HG03342 (cell line): ENCODE results near the gene RBCK1.
"Not testable (repeated sequence)": the region's sequence is repeated elsewhere in the genome, so short reads cannot be mapped to it uniquely, and the experiment has no call there.

ENCODE experiments used
- ATAC-seq: cut with Tn5 transposase; IDR thresholded peaks from one replicate; pipeline ENCODE4 v1.9.1; 2021; ENCODE audit warnings: mild to moderate bottlenecking, moderate library complexity; ENCODE audit not compliant: unreplicated experiment

Gene RBCK1

DNA sequence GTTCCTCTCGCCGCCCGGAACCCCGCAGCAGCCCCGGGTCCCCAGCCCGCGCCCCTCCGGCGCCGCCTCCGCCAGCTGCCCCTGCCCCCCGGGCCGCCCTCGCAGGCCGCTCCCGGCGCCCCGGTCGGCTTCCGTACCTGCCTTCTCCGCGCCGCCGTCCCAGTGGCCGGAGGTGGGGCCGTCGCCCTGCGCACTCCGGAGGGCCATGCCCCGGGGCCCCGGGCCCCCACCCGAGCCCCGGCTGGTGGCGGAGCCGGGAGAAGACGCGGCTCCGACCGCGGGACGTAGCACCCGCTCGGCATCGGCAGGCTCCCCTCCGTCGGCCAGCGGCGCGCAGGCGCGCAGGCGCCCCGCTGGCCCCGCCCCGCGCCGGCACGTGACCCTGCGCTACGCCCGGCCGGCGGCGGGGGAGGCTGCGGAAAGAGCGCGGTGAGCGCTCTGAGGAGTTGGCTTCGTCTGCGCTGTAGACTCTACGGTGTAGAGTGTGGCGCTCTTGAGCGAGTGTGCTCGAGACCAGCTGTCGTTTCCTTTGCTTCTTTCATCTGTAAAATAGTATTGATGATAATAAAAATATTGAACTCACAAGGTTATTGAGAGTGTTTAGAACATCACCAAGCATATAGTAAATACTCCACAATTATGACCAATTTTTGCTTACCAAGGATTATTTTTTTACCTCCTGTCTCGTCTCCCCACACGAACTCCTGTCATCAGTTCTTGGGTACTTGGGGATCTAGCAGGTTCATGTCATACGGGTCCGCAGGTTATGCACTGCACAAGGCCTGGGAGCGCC is 54.3 kb downstream of the RBCK1 start, which contains the start of gene TBC1D20:
Gene TBC1D20, minus strand, starts transcription at position 335 of the 793 bp plus-strand sequence. Its CDS starts 128 bp downstream, at position 207.
- ATAC-seq: peak; percentile 92

DNA sequence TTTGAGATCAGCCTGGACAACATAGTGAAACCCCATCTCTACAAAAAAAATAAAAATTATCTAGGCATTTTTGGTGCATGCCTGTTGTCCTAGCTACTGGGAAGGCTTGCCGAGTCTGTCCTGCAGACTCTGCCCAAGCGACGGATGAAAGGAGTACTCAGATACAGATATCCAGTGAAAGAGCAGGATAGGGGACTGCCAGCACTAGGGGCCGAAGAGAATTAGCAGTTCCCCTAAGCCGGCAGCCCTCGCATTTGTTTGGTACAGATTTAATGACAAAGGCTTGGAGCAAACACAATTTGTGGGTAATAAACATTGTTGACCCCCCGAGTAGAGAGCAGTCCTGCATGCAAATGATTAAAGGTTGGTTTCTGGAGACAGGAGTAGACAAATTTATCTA is 59.7 kb downstream of the RBCK1 start:
- no peak for ATAC-seq

DNA sequence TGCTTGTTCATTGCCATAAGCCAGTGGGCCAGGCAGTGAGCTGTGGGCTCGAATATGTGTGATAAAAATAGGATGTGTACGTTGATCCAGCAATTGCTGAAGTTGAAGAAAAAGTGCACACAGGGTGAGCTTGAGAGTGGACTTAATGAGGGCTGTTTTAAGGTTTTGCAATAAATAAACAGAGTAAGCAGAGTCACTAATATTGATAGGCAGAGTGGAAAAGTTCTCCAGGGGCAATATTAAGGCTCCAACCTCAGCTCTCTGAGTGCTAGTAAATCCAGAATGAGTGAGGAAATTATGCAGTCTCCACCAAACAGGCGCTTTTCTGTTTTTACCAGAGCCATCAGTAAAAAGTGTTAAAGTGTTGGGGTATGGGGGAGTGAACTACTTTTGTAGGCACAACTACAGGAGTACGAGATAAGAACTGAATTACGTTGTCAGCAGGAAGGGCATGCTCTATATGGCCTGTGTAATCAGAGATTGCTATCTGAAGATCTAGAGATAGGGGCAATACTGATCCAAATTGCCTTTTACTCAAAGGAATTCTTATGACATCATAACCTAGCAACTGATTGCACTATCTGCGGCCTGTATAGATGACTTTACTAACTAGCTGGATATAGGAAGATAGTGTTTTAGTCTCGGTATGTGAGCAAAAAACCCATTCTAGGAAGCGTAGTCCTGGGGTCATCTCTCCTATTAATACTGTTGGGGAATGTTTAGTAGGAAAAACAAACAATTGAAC is 61.8 kb downstream of the RBCK1 start:
- no peak for ATAC-seq

DNA sequence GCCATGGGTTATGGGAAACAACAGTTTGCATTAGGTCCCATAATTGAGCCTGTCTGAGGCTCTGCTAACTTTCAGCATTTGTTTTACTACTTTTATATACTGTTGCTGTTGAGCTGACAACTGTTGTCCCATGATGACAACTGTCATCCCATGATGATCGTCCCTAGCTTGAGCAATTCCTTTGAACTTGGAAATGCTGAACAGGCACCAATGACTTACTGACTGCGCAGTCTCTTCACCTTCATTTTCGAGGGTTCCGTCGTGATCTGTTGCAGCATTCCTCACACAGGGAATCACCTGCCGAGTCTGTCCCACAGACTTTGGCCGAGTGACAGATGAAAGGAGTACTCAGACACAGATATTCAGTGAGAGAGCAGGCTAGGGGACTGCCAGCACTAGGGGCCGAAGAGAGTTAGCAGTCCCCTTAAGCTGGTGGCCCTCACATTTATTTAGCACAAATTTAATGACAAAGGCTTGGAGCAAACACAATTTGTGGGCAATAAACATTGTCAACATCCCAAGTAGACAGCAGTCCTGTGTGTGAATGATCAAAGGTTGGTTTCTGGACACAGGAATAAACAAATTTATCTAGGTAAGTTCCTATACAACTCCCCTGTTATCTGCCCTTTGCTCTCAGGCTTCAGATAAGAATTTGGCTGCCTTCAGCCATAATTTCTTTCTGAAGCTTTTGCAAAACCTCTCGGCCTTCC is 64.2 kb downstream of the RBCK1 start:
- no peak for ATAC-seq

DNA sequence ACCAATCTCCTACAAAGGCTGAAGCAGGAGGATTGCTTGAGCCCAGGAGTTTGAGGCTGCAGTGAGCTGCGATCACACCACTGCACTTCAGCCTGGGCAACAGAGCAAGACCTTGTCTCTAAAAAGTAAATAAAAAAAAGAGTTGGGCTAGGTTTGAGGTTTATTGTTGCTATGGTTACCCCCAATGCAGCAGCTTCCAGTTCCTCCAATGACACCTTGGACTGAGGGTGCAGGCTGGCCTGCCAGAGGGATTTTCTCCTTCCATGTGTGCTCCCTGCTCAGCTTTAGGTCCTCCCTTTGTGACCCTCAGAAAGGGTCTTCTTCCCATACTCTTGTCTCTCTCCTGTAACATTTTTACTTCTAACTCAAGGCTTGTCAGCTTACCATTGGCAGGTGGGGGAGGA is 64.8 kb downstream of the RBCK1 start:
- no peak for ATAC-seq

DNA sequence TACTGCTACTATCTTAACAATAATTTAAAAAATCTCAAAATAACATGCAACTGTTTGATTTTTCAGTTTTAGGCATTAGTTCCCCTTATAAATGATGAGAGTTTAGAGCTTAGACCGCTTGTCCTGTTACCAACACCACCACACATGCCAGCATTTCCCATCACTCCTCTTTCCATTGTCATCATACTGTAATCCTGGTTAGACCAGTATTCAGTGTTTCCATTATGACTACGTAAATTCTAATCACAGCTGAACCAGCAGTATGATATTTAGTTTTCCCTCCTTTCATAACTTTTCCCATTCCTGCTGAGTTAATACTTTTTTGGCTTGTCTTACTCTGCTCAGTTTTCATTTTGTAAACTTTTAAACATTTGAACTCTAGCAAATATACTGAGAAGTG is 66.5 kb downstream of the RBCK1 start:
- no peak for ATAC-seq

DNA sequence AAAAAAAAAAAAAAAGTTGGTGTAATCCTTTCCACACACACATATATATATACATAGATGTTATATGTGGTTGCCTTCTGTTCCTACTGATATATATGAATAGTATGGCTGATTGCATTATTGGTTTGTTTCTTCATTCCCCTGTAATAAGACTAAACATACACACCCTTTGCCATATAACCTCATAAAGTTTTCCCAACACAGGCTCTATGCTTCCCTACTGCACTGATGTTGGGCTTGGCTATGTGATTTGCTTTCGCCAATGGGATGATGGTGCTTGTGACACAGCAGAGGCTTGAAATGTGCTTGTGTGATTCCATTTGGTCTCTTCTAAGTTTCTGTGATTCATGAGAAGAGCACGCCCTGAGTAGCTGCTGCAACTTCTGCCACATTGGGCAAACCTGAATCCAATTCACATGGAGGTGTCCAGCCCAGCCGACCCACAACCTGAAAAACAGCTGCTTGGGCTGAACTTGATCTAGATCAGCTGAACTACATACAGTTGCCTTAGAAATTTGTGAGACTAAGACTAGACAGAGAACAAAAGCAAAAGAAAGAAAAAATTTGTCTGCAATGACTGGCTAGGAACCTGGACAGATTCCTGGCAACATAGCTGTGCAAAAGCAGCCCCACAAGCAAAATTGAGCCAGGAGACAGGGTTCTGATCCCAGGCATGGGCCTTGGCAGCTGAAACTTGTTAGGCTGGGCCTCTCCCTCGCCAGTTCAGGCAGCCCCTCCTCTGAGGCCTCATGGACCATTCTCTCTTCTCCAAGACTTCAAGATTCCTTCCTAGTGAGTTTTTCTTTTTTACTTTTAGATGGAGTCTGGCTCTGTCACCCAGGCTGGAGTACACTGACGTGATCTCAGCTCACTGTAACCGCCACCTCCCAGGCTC is 67.6 kb downstream of the RBCK1 start:
- ATAC-seq: no peak

DNA sequence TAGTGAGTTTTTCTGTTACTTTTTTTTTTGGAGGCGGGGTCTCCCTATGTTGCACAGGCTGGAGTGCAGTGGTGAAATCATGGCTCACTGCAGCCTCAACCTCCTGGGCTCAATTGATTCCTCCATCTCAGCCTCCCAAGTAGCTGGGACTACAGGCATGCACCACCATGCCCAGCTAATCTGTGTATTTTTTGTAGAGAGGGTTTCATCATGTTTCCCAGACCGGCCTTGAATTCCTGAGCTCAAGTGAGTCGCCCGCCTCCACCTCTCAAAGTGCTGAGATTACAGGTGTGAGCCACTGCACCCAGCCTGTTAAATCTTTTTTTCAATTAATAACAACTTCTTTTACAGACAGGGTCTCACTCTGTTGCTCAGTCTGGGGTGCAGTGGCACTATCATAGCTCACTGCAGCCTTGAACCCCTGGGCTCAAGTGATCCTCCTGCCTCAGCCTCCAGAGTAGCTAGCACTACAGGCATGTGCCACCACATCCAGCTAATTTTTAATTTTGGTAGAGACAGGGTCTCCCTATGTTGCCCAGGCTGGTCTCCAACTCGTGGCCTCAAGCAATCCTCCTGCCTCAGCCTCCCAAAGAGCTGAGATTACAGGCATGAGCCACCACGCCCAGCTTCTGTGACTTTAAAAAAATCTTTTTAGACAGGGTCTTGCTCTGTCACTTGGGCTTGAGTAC is 68.6 kb downstream of the RBCK1 start:
- not testable (repeated sequence) for ATAC-seq

DNA sequence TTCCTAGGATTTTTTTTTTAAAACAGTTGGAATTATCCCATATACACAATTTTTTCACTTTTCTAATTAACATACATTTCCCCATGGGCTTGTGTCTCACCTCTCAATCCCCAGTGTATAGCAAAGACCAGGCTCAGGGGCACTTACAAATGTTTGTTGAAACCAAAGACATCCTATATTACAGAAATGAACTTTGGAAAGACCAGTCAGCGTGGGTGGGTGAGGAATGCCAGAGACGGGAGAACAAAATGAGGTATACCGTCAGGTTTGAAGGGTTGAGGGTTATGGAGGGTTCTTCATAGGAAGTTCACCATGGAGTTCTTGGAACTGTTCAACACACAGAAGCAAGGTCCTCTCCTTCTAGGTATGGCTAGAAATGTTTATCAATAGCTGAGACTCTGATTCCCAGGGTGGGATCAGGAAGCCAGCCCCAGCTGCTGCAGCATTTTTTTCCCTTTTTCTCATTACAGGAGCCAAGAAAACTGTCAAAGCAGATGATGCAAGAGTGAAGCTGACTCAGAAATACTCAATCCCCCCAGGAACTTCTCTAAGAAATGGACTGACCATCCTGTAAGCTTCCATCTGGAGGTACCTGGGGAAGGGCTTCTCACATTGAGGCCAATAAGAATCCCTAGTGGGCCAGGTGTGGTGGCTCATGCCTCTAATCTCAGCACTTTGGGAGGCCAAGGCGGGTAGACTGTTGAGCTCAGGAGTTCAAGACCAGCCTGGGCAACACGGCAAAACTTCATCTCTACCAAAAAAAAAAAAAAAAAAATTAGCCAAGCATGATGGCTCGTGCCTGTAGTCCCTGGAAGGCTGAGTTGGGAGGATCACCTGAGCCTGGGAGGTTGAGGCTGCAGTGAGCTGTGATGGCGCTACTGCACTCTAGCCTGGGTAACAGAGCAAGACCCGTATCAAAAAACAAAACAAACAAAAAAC is 70.2 kb downstream of the RBCK1 start:
- no peak for ATAC-seq

DNA sequence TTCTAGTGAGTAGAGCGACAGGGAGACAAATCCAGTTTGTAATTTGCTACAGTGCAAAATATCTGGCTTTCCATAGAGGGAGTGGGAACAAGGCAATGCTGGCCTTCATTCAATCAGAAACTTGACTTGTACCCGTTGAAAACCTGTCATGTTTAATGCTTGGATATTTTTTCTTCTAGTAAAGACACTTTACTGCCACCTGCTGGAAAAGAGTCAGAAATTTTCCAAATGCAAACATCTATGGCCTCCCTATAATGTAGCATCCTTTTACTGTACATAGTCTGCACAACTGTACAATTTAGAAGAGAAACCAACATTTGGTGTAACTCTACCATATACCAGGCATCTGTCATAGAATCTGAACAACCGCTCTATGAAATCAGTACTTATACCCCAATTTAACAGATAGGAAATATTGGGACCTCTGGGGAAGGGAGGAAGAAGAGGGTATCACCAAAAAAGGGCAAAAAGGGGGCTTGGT is 70.9 kb downstream of the RBCK1 start:
- no peak for ATAC-seq

DNA sequence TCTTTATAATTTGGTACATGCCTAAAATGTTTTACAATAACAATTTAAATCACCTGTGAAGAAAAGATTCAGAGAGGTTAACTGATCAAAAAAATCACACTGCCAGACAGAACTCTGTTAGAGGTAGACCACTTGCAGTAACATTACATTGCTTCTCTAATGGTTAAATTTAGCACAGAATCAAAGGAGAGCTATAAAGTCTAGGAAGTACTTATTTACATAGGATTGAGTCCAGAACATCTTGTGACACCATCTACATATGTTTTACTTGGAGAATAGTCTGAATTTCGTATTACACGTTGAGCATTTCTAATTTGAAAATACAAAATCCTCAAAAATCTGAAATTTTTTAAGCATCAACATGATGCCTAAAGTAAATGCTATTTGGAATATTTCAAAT is 71.4 kb downstream of the RBCK1 start:
- ATAC-seq: no peak

DNA sequence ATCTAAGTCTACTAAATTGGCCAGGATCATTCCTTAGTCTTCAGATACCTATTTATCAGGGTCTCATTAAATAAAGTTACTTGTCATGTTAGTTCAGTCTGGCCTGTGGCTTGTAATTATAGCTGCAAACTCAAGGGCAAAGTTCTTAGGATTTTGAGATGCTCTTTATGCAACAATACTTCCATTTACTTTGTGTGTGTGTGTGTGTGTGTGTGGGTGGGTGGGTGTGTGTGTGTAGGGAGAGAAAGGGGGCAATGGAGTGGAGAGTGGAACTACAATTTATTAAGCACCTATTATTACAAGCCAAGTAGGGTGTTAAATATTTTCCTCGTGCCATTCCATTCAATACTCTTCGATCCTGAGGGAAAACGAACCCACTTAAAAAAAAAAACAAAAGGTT is 71.9 kb downstream of the RBCK1 start:
- no peak for ATAC-seq

DNA sequence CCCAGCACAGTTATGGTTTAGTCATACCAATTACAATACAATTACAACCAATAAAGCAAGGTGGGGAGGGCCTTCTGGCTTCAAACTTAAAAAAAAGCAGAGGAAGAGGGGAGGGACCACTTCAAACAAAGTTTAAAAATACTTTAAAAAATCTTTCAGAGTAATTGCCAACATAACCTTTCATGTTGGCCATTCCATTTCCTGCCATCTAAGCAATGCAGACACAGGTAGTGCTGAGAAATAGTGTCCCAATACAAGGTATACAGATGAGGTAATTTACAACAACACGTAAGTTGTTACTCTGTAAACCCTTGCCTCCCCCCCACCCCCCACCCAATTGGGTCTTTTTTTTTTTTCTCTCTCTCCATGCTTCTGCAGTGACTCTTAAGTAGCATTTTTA is 73.1 kb downstream of the RBCK1 start:
- ATAC-seq: no peak
